ENCODE results near the gene STAM. TPM values are rescaled to one million over a fixed set of nuclear protein-coding genes. Genes with fewer than 3 reads are reported as not detected.

STAM gene
- polyA plus RNA-seq, 3 donors: 28.5 to 30.5 (median 30.1) TPM

DNA sequence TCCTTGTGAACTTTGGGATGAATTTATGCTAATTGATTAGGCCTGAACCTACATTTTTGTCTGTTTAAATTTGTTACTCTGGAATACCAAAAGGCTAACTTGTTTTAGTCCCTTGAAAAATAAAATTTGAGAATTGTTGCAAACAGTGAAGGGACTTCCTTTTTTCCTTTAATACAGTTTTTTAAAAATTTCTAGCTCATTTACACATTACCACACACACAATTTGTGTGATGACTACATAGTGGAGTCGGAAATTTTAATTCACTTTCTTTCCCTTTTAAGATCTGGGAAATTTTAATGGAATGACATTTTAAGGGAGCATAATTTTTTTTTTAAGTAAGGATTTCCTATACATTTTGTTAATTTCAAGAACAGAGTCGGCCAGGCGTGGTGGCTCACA lies 99.5 kb downstream of the STAM start:
- no peak for DNase-seq (ENCODE audit: extremely low read depth in 1 of 11, low read depth in 9 of 11, low spot score in 4 of 11)

DNA sequence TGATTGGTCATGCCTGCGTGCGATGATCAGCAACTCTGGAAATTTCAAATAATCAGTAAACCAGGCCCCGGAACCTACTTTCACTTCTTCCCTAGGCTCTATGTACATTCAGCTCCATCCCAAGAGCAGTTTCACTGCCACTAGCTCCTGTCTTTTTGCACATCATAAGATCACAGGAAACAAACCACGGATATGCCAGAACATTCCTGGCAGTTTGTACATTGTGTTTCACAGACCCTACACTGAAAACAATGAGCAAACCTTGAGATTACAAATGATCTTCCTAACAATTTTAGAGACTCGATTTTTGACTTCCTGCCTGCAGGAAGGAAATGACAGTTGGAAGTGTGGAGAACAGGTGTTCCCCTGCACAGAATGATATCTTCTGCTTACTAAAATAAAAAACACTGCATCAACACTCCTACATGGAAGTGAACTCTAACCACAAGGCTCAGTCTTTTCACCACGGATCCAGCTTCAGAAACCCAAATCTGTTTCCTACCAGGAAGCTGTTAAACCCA lies 100.5 kb downstream of the STAM start:
- no peak for DNase-seq (ENCODE audit: extremely low read depth in 1 of 11, low read depth in 9 of 11, low spot score in 4 of 11)

DNA sequence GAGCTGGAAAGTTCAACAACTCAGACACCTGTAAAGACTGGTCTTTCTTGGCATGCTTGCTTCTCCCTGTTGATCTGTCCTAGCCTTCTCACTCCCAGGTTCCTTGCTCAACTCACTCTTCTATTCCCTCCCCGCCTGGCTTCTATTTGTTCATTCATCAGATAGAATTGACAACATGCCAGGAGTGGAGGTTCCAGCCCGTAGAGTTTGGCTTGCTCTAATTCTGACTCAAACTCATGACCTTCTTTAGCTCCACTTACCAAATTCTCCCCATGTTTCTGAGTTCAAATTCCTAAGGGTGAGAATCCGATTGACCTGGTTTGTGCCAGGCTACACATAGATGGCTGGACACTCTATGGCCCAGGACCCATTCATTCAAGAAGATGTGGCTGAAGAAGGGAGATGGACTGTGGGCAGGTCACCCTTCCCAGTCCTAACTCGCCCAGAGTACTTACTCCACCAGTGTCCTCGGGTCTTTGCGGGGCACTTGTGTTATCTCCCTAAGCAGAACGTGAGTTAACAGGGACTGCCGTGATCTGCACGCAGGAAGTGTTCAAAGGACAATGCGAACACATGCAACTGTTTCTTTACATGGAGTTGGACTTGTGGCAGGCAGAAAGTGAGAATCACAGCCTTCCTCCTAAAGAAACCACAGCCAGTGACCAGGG lies 104.1 kb downstream of the STAM start:
- DNase-seq (ENCODE audit: extremely low read depth in 1 of 11, low read depth in 9 of 11, low spot score in 4 of 11): no peak

DNA sequence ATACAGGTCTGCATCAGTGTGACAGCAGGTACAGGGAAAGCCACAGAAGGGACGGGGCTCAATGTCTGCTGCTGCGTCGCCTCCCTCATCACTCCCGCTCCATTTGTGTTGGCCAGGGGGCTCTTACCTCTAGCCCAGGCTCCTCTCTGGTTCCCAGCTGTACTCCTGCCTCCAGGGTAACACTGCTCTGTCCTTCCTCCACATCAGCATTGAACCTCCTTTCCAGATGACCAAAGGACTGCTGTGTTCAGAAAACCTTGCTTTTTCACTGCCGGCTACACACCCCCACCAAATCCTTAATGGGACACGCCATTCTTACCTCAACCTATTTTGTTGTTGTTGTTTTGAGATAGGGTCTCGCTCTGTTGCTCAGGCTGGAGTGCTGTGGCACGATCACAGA lies 105.9 kb downstream of the STAM start:
- DNase-seq (ENCODE audit: extremely low read depth in 1 of 11, low read depth in 9 of 11, low spot score in 4 of 11): no peak

DNA sequence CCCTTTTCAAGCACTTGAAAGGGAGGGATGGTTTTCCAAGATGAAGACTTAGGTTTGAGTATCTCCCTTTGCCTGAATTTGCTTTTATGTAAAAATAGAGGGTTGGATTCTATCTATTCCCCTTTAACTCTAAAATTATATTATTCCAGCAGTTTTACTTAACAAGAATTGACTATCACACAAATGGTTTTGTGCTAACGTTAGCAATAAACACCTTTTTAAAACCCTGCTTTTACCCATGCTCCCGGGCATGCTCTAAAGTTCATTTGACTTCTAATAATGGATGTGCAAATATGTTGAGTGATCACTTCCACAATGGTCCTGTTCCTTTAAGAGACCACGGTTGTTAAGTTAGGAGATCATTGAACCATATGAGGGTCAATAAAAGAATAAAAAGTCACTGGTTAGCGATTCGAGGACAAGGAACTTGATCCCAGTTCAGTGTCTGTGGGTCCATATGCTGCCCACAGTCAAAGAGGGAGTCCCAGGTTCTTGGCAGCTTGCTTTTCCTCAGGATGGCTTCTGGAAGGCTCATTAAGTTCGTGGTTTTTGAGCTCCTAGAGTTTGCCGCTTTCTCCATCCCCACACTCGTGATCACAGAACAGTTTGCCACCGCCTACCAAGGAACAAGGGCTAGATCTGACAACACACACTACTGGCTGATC lies 108.0 kb downstream of the STAM start, which contains the start of gene TMEM236:
Gene TMEM236, plus strand, starts transcription at position 421 of the 665 bp plus-strand sequence. Its CDS starts 95 bp downstream, at position 516.
- no peak for DNase-seq (ENCODE audit: extremely low read depth in 1 of 11, low read depth in 9 of 11, low spot score in 4 of 11)

DNA sequence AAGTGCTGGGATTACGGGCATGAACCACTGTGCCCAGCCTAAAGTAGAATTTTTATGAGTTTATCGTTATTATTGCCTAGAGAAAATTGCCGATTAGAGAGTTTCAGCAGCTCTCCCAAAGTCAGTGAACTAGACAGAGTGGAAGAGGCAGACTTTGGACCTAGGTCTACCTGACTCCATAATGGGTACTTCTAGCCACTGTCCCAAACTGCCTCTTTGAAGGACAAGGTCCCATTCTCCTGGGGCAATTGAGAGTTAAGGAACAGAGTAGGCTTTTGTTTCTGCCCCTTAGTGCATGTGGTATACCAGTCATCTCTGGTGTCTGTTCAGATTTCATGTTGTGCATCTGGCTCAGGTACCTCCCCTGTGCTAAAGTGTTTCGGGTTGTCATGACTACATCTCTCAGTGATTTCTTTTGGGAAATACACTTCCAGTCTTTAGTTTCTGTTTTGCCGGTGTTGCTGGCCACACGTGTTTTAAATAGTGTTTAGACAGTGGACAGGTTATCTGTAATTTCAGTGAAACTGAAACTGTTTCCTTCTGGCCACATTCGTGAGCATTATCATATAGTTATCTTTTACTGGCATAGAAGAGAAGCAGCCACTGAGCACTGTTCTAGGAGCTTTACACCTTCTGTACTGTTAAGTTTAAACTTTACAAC lies 112.7 kb downstream of the STAM start:
- no peak for DNase-seq (ENCODE audit: extremely low read depth in 1 of 11, low read depth in 9 of 11, low spot score in 4 of 11)

GRCh38 chr10:17758200-17758599 lies 114.2 kb downstream of the STAM start:
- no peak for DNase-seq (ENCODE audit: extremely low read depth in 1 of 11, low read depth in 9 of 11, low spot score in 4 of 11)

DNA sequence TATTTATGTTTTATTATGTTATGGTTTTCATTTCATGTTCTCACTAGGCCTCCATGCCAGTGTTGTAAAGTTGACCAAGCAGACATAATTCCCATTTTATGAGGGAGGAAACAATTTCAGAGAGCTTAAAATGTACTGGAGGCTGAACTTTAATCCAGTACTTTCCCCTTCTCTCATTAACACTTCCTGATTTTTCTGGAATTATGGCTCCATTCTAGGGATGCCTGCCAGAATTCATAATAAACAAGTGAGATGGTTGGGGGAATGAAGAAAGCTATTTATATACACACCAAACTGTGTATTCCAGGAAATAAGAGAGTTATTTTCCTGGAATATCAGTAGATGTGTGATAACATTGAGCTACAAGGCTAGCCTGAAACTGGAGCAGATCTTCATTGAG lies 114.9 kb downstream of the STAM start:
- DNase-seq (ENCODE audit: extremely low read depth in 1 of 11, low read depth in 9 of 11, low spot score in 4 of 11): no peak

- DNase-seq (ENCODE audit: extremely low read depth in 1 of 11, low read depth in 9 of 11, low spot score in 4 of 11): no peak
Observed at GRCh38 chr10:17764142-17764541, 120.2 kb downstream of the STAM start.

DNA sequence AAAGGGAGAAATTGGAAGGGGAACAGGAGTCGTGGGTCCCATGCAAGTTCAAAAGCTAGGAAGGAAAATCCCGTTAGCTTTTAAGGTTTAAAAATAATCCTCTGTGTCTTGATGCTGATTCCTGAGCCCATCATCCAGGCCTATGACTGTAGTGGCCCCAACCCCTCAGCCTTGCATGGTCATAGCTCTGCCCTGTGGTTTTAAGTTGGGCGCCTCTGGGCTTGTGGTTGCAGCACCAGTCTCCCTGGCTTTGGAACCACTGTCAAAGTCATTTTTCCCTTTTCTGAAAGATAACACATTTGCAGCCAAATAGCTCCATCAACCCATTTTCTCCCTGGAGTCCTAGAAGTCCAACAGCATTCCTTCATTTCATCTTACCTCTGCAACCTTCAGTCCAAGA lies 121.7 kb downstream of the STAM start:
- DNase-seq (ENCODE audit: extremely low read depth in 1 of 11, low read depth in 9 of 11, low spot score in 4 of 11): no peak

Other genes starting within 250 kb of the STAM start
- 1 to 10 TPM in 2 of 3 donors, under 1 TPM in 1; 0.93 to 1.6 (median 1.1) TPM for gene ST8SIA6, start 189.6 kb upstream of the STAM start, polyA plus RNA-seq (ENCODE audit: insufficient read length in 3 of 3)
- 10 to 100 TPM; 14.6 to 15.4 (median 14.6) TPM for gene HACD1, start 26.8 kb upstream of the STAM start, polyA plus RNA-seq (ENCODE audit: insufficient read length in 3 of 3)
- gene TMEM236, start 108.0 kb downstream of the STAM start, polyA plus RNA-seq (ENCODE audit: insufficient read length in 3 of 3): under 1 TPM; 0.20 to 0.34 (median 0.29) TPM
- gene MRC1, start 165.2 kb downstream of the STAM start, polyA plus RNA-seq (ENCODE audit: insufficient read length in 3 of 3): 10 to 100 TPM in 2 of 3 donors, 1 to 10 TPM in 1; 8.6 to 10.3 (median 10.2) TPM

All from renal cortex interstitium (tissue), 11 donors.